ACHN (cell line): ENCODE measurements around the gene FXYD3.

Experiments
- DNase-seq: peaks from one replicate; pipeline ENCODE4 v3.0.0-alpha.2; 2015
- in situ Hi-C: cut with HindIII; loops from 2 replicates; pipeline ENCODE4 v1.10.0; 2017; ENCODE audit warnings: low sequenced_read_pairs, low pct_ligation_motif_present, low pct_unique_long_range_greater_than_20kb

The FXYD3 gene

GRCh38 chr19:35083691-35084508 is 31.7 kb upstream of the FXYD3 start:
- no peak for DNase-seq
- in situ Hi-C loops = no loop called here

- no peak for DNase-seq
- in situ Hi-C loops = no loop called here
Measured at GRCh38 chr19:35084509-35084762, 31.2 kb upstream of the FXYD3 start.

- no peak for DNase-seq
- in situ Hi-C loops = no loop called here
Measured at GRCh38 chr19:35085947-35086346, 29.7 kb upstream of the FXYD3 start.

- DNase-seq = no peak
- in situ Hi-C loops = no loop called here
Measured at GRCh38 chr19:35086455-35086854, 29.2 kb upstream of the FXYD3 start.

GRCh38 chr19:35087393-35087792 is 28.2 kb upstream of the FXYD3 start:
- in situ Hi-C loops = no loop called here
- no peak for DNase-seq

GRCh38 chr19:35088131-35088913 is 27.3 kb upstream of the FXYD3 start:
- in situ Hi-C loops = no loop called here
- peak; percentile 82 for DNase-seq

- in situ Hi-C loops = no loop called here
- no peak for DNase-seq
Measured at GRCh38 chr19:35089554-35089953, 26.1 kb upstream of the FXYD3 start.

- DNase-seq = no peak
- in situ Hi-C loops = no loop called here
Measured at GRCh38 chr19:35090160-35090505, 25.5 kb upstream of the FXYD3 start.

- DNase-seq = peak; percentile 52
- in situ Hi-C loops = no loop called here
Measured at GRCh38 chr19:35090506-35091214, 25.0 kb upstream of the FXYD3 start.

GRCh38 chr19:35093430-35093829 is 22.2 kb upstream of the FXYD3 start:
- no peak for DNase-seq
- in situ Hi-C loops = no loop called here

- in situ Hi-C loops = no loop called here
Measured at GRCh38 chr19:35093941-35094647, 21.5 kb upstream of the FXYD3 start.

GRCh38 chr19:35094656-35095055 is 21.0 kb upstream of the FXYD3 start:
- in situ Hi-C loops = no loop called here
- DNase-seq = no peak

More at GRCh38 chr19:35093941-35094647, 21.5 kb upstream of the FXYD3 start:
- no peak for DNase-seq

GRCh38 chr19:35095667-35096368 is 19.8 kb upstream of the FXYD3 start:
- no peak for DNase-seq
- in situ Hi-C loops = no loop called here

GRCh38 chr19:35098413-35099049 is 17.1 kb upstream of the FXYD3 start:
- no peak for DNase-seq
- in situ Hi-C loops = no loop called here

GRCh38 chr19:35099155-35099896 is 16.3 kb upstream of the FXYD3 start:
- DNase-seq = no peak
- in situ Hi-C loops = no loop called here

GRCh38 chr19:35099897-35100275 is 15.7 kb upstream of the FXYD3 start:
- in situ Hi-C loops = no loop called here
- DNase-seq = no peak
